Naive thymus-derived CD8-positive, alpha-beta T cell (primary cell): Measurements from ENCODE around the gene FARP1. TPM values are rescaled to one million over a fixed set of nuclear protein-coding genes. Genes with fewer than 3 reads are reported as not detected.

ENCODE experiments used
- ATAC-seq, 2 donors: fragments of 150-1000 bp; cut with Tn5 transposase in 1 of 2; sonication (Bioruptor Pico), chemical (Tn5 transposase) in 1 of 2; 1 replicate in 1 of 2; 2 replicates in 1 of 2; pipeline ENCODE4 v1.10.0; 2021; ENCODE audit warnings: mild to moderate bottlenecking in 2 of 2, moderate library complexity in 2 of 2
- POLR2A ChIA-PET: fragments of 350-600 bp; sonication (Branson Sonifier 250); formaldehyde crosslinking; loops from one replicate; lab custom pipeline; 2021; ENCODE audit warnings: antibody characterized with exemption; lab: Charles Lee
- DNase-seq, 10 donors: peaks; one replicate each; pipeline versions ENCODE4 v3.0.0 to v3.0.0-alpha.2; 2020 to 2022
- H3K27ac Mint-ChIP-seq, 10 donors: one replicate each; pipeline ENCODE4 v1.8.0; 2020 to 2022; ENCODE audit warnings: mild to moderate bottlenecking in 10 of 10, mixed read lengths in 10 of 10, moderate library complexity in 4 of 10, inconsistent platforms in 1 of 10
- H3K27me3 Mint-ChIP-seq, 5 donors: one replicate each; pipeline ENCODE4 v1.8.0; 2021 to 2022; ENCODE audit warnings: mixed read lengths in 5 of 5
- H3K36me3 Mint-ChIP-seq, 3 donors: one replicate each; pipeline ENCODE4 v1.8.0; 2020 to 2022; ENCODE audit warnings: mixed read lengths in 3 of 3, mild to moderate bottlenecking in 2 of 3, inconsistent platforms in 1 of 3
- H3K4me1 Mint-ChIP-seq, 4 donors: one replicate each; pipeline ENCODE4 v1.8.0; 2021 to 2022; ENCODE audit warnings: mixed read lengths in 4 of 4
- H3K4me3 Mint-ChIP-seq, 10 donors: one replicate each; pipeline ENCODE4 v1.8.0; 2020 to 2022; ENCODE audit warnings: mild to moderate bottlenecking in 10 of 10, mixed read lengths in 10 of 10, moderate library complexity in 6 of 10, inconsistent platforms in 1 of 10
- H3K9me3 Mint-ChIP-seq, 9 donors: one replicate each; pipeline ENCODE4 v1.8.0; 2020 to 2022; ENCODE audit warnings: mixed read lengths in 9 of 9, mild to moderate bottlenecking in 3 of 9, inconsistent platforms in 1 of 9, moderate library complexity in 1 of 9
- polyA plus RNA-seq, 3 donors: library from polyadenylated mRNA; unstranded; fragments of 300-500 nt; fragmentation: Illumina TruSeq; gene quantifications; one replicate each; pipeline ENCODE4 v1.2.3, GENCODE V29; 2021
- total RNA-seq, 8 experiments: library from RNA in 2 of 8; stranded (reverse) in 2 of 8; gene quantifications; one replicate each; pipeline ENCODE4 v1.2.3 and lab custom pipeline; 2021 to 2026

Gene FARP1
- total and polyA plus RNA-seq, 5 experiments from 2014 or later: 0.03 to 0.55 (median 0.22) TPM

GRCh38 chr13:98474292-98474691, 331.4 kb downstream of the FARP1 start:
- H3K27ac Mint-ChIP-seq: peak overlapping the region in 7 of 10 donors; percentile 60 to 82 (median 67)
- POLR2A ChIA-PET: interaction anchor here (1.3 kb wide), 1 partner anchor 103 kb away, joined by 4 read pairs; the partner anchor contains the start of gene STK24
- peaks cover 32 to 63% (median 54%) of the 10 kb centered on the region in 4 donors for H3K4me1 Mint-ChIP-seq
- peaks cover 0 to 45% (median 14%) of the 10 kb centered on the region in 3 donors for H3K36me3 Mint-ChIP-seq
- DNase-seq (no peak), ATAC-seq (no peak)
- H3K4me3 Mint-ChIP-seq: peak overlapping the region in 1 of 10 donors; percentile 56
- H3K9me3 Mint-ChIP-seq: no peaks in the 10 kb centered on the region
- H3K27me3 Mint-ChIP-seq: no peaks in the 10 kb centered on the region

GRCh38 chr13:98474761-98475160, 331.9 kb downstream of the FARP1 start:
- Mint-ChIP-seq H3K27ac (peak overlapping the region in 3 of 10 donors; percentile 65 to 75 (median 67)), H3K4me3 (no peak overlapping the region), H3K4me1 (peaks cover 36 to 68% (median 58%) of the 10 kb centered on the region in 4 donors), H3K27me3 (no peaks in the 10 kb centered on the region), H3K36me3 (peaks cover 0 to 46% (median 14%) of the 10 kb centered on the region in 3 donors), H3K9me3 (no peaks in the 10 kb centered on the region)
- ATAC-seq: no peak
- POLR2A ChIA-PET: no interaction called here
- DNase-seq: no peak

GRCh38 chr13:98475522-98475921, 332.6 kb downstream of the FARP1 start:
- peak overlapping the region in 1 of 10 donors; percentile 23 for H3K27ac Mint-ChIP-seq
- peaks cover 0 to 45% (median 14%) of the 10 kb centered on the region in 3 donors for H3K36me3 Mint-ChIP-seq
- H3K9me3 Mint-ChIP-seq: no peaks in the 10 kb centered on the region
- POLR2A ChIA-PET: interaction anchor here (1.1 to 1.6 kb wide), 4 partner anchors 9 to 1042 kb away, joined by 3 to 10 read pairs (median 4); partner anchors contain the start of gene STK24
- H3K4me1 Mint-ChIP-seq: peaks cover 36 to 69% (median 60%) of the 10 kb centered on the region in 4 donors
- H3K27me3 Mint-ChIP-seq: no peaks in the 10 kb centered on the region
- DNase-seq (no peak), ATAC-seq (no peak)
- peak overlapping the region in 1 of 10 donors; percentile 36 for H3K4me3 Mint-ChIP-seq

GRCh38 chr13:98476106-98476505, 333.2 kb downstream of the FARP1 start:
- ATAC-seq (peak; percentile 37 to 40), DNase-seq (peak in 2 of 10 donors; percentile 9 to 26)
- H3K27me3 Mint-ChIP-seq: no peaks in the 10 kb centered on the region
- H3K27ac Mint-ChIP-seq: peak overlapping the region; percentile 88 to 94 (median 92)
- no peaks in the 10 kb centered on the region for H3K9me3 Mint-ChIP-seq
- peaks cover 38 to 70% (median 64%) of the 10 kb centered on the region in 4 donors for H3K4me1 Mint-ChIP-seq
- H3K4me3 Mint-ChIP-seq: peak overlapping the region; percentile 48 to 78 (median 70)
- POLR2A ChIA-PET: interaction anchor here (1.1 to 1.6 kb wide), 5 partner anchors 9 to 1043 kb away, joined by 3 to 10 read pairs (median 4); partner anchors contain the start of gene STK24
- H3K36me3 Mint-ChIP-seq: peaks cover 3 to 47% (median 14%) of the 10 kb centered on the region in 3 donors

GRCh38 chr13:98476538-98476966, 333.7 kb downstream of the FARP1 start:
- no peaks in the 10 kb centered on the region for H3K27me3 Mint-ChIP-seq
- H3K4me3 Mint-ChIP-seq: peak overlapping the region; percentile 48 to 78 (median 70)
- POLR2A ChIA-PET: interaction anchor here (1.1 to 1.6 kb wide), 4 partner anchors 8 to 1043 kb away, joined by 3 to 10 read pairs (median 4); partner anchors contain the start of gene STK24
- ATAC-seq (peak; percentile 95 to 99), DNase-seq (peak; percentile 42 to 88 (median 73))
- peaks cover 5 to 45% (median 17%) of the 10 kb centered on the region in 3 donors for H3K36me3 Mint-ChIP-seq
- H3K9me3 Mint-ChIP-seq: no peaks in the 10 kb centered on the region
- peak overlapping the region; percentile 88 to 94 (median 92) for H3K27ac Mint-ChIP-seq
- peaks cover 35 to 70% (median 64%) of the 10 kb centered on the region in 4 donors for H3K4me1 Mint-ChIP-seq

GRCh38 chr13:98478189-98479129, 335.6 kb downstream of the FARP1 start:
- no peaks in the 10 kb centered on the region for H3K27me3 Mint-ChIP-seq
- ATAC-seq (no peak), DNase-seq (no peak)
- H3K4me1 Mint-ChIP-seq: peaks cover 29 to 69% (median 61%) of the 10 kb centered on the region in 4 donors
- H3K9me3 Mint-ChIP-seq: no peaks in the 10 kb centered on the region
- peak overlapping the region; percentile 24 to 91 (median 80) for H3K27ac Mint-ChIP-seq
- H3K36me3 Mint-ChIP-seq: peaks cover 5 to 33% (median 16%) of the 10 kb centered on the region in 3 donors
- POLR2A ChIA-PET: interaction anchor here (0.6 to 1.0 kb wide), 2 partner anchors 10 to 94 kb away, joined by 3 read pairs; no protein-coding TSS in a partner anchor
- peak overlapping the region in 9 of 10 donors; percentile 41 to 76 (median 54) for H3K4me3 Mint-ChIP-seq

- POLR2A ChIA-PET: interaction anchor here (0.6 to 1.0 kb wide), 2 partner anchors 9 to 92 kb away, joined by 3 read pairs; no protein-coding TSS in a partner anchor
These were observed 336.7 kb downstream of the FARP1 start for GRCh38 chr13:98479496-98480003.

GRCh38 chr13:98480915-98481877, 338.3 kb downstream of the FARP1 start:
- H3K4me1 Mint-ChIP-seq: peaks cover 41 to 84% (median 83%) of the 10 kb centered on the region in 4 donors
- H3K36me3 Mint-ChIP-seq: peaks cover 3 to 16% (median 5%) of the 10 kb centered on the region in 3 donors
- no peaks in the 10 kb centered on the region for H3K27me3 Mint-ChIP-seq
- ATAC-seq: no peak
- POLR2A ChIA-PET: no interaction called here
- peak overlapping the region in 8 of 10 donors; percentile 1 to 83 (median 58) for H3K27ac Mint-ChIP-seq
- H3K9me3 Mint-ChIP-seq: no peaks in the 10 kb centered on the region
- peak overlapping the region in 1 of 10 donors; percentile 17 for H3K4me3 Mint-ChIP-seq
- no peak for DNase-seq

More at GRCh38 chr13:98479496-98480003, 336.7 kb downstream of the FARP1 start:
- ATAC-seq: no peak
- peak overlapping the region in 6 of 10 donors; percentile 33 to 91 (median 52) for H3K27ac Mint-ChIP-seq
- H3K27me3 Mint-ChIP-seq: no peaks in the 10 kb centered on the region
- no peak overlapping the region for H3K4me3 Mint-ChIP-seq
- H3K9me3 Mint-ChIP-seq: no peaks in the 10 kb centered on the region
- H3K36me3 Mint-ChIP-seq: peaks cover 5 to 25% (median 8%) of the 10 kb centered on the region in 3 donors
- DNase-seq: no peak
- peaks cover 32 to 73% (median 71%) of the 10 kb centered on the region in 4 donors for H3K4me1 Mint-ChIP-seq

- H3K27ac Mint-ChIP-seq: peak overlapping the region in 6 of 10 donors; percentile 7 to 83 (median 28)
- peak; percentile 24 to 36 for ATAC-seq
- H3K9me3 Mint-ChIP-seq: no peaks in the 10 kb centered on the region
These were observed 339.9 kb downstream of the FARP1 start for GRCh38 chr13:98482476-98483444.

GRCh38 chr13:98483601-98484288, 340.9 kb downstream of the FARP1 start:
- no peaks in the 10 kb centered on the region for H3K27me3 Mint-ChIP-seq
- DNase-seq: no peak
- H3K4me1 Mint-ChIP-seq: peaks cover 38 to 84% (median 81%) of the 10 kb centered on the region in 4 donors
- POLR2A ChIA-PET: interaction anchor here (0.6 kb wide), 1 partner anchor 416 kb away, joined by 3 read pairs; no protein-coding TSS in a partner anchor
- no peak overlapping the region for H3K4me3 Mint-ChIP-seq
- no peak for ATAC-seq
- H3K36me3 Mint-ChIP-seq: peaks cover 3 to 16% (median 5%) of the 10 kb centered on the region in 3 donors
- no peaks in the 10 kb centered on the region for H3K9me3 Mint-ChIP-seq
- peak overlapping the region in 5 of 10 donors; percentile 31 to 91 (median 77) for H3K27ac Mint-ChIP-seq

More at GRCh38 chr13:98482476-98483444, 339.9 kb downstream of the FARP1 start:
- Mint-ChIP-seq H3K27me3 (no peaks in the 10 kb centered on the region), H3K4me1 (peaks cover 38 to 84% (median 82%) of the 10 kb centered on the region in 4 donors), H3K4me3 (no peak overlapping the region), H3K36me3 (peaks cover 3 to 16% (median 5%) of the 10 kb centered on the region in 3 donors)
- DNase-seq: no peak
- POLR2A ChIA-PET: interaction anchor here (0.5 kb wide), 1 partner anchor 166 kb away, joined by 4 read pairs; no protein-coding TSS in a partner anchor
